NOMO-1 (cell line): ENCODE data around the gene MAP2K1.
A peak's percentile ranks its signal among the peaks of the same experiment; 100 is the strongest.
"Not testable (repeated sequence)": the region's sequence is repeated elsewhere in the genome, so short reads cannot be mapped to it uniquely, and the experiment has no call there.

Experiments used
- DNase-seq, 2 experiments: peaks; one replicate each; lab custom pipeline; 2025; ENCODE audit not compliant: unreplicated experiment in 2 of 2; lab: John Stamatoyannopoulos, UW

MAP2K1 gene

DNA sequence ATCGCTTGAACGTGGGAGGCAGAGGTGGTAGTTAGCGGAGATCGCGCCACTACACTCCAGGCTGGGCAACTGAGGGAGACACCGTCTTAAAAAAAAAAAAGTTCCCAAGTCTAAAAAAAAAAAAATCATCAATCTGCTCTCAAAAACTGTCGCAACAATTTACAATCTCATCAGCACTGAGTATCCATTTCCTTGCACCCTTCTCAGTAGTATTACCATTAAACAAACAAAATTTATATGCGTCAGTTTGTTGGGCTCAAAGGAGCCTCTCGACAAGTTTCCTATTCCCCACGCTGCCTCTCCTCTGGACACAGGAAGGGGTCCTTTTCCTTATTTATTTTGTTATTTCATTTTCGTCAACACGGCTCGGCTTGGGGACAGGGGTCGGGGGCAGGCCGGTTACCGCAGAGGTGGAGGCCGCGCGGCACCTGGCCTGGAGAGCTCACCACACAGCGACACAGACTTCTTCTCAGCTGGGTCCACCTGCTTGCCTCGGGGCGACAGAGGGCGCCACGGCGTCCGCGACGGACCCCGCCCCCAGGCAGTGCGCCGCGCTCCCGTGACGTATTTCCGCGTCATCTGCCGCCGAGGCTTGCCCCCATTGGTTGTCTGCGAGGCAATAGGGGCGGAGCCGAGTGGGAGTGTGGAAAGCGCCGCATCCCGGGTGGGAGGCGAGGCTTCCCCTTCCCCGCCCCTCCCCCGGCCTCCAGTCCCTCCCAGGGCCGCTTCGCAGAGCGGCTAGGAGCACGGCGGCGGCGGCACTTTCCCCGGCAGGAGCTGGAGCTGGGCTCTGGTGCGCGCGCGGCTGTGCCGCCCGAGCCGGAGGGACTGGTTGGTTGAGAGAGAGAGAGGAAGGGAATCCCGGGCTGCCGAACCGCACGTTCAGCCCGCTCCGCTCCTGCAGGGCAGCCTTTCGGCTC is at the start of gene MAP2K1:
TSS of gene MAP2K1 (plus strand) at position 709 of the 920 bp plus-strand sequence. CDS start 436 bp downstream, outside the sequence.
- peak; percentile 95 to 99 for DNase-seq

DNA sequence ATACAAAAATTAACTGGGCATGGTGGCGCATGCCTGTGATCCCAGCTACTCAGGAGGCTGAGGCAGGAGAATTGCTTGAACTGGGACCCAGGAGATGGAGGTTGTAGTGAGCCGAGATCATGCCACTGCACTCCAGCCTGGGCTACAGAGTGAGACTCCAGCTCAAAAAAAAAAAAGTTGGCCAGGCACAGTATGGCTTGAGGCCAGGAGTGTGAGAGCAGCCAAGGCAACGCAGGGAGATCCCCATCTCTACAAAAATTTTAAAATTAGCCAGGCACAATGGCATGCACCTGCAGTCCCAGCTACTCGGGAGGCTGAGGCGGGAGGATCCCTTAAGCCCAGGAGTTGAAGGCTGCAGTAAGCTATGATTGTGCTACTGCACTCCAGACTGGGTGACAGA is 38.2 kb upstream of the MAP2K1 start:
- not testable (repeated sequence) for DNase-seq

DNA sequence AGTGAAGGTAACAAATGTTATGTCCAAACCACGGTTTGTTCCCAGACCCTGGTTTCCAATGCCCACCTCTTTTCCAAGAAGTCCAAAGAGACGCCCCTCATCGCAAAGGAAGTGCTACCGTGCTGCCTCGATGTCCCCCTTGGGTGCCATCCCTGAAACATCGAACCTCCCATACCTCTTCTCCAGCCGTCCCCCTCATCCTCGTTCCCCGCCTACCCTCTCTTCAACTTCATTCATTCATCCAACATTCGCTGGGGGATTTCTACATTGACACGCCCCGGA is 30.7 kb upstream of the MAP2K1 start:
- no peak for DNase-seq

DNA sequence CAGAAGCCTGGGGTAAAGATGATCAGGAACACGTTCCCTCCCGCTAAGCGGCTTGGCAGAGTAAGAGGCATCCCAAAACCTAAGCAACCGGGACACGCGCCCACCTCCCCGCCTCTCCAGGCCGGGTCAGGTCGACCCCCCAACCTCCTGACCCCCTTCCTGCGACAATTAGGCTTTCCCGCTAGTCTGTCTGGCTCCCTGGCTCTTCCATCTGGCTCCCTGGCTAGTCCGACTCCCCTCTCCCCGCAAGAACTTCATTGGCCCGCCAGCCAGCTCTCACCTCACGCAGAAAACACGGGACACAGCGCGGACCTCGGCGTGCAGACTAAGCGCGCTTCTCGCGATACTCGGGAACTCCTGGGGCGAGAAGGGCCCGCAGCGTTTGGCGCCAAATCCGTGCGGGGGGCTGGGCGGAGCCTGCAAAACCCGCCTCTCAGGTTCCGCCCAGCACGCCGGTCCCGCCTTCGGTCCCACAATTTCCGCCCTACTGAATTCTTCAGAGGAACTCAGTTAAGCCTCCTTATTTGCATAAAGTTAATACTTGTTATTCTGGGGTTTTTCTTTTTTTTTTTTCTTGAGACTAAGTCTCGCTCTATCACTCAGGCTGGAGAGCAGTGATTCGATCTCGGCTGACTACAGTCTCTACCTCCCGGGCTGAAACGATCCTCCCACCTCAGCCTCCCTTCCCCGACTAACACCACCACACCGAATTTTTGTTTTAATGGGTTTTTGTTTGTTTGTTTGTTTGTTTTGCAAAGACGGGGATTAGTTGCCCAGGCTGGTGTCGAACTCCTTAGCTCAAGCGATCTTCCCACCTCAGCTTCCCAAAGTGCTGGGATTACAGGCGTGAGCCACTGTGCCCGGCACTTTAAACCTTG is 30.1 kb upstream of the MAP2K1 start, which contains the start of gene TIPIN:
TSS of gene TIPIN (minus strand) at position 327 of the 878 bp plus-strand sequence. CDS start 3,738 bp downstream, outside the sequence.
- DNase-seq = peak; percentile 93 to 98

DNA sequence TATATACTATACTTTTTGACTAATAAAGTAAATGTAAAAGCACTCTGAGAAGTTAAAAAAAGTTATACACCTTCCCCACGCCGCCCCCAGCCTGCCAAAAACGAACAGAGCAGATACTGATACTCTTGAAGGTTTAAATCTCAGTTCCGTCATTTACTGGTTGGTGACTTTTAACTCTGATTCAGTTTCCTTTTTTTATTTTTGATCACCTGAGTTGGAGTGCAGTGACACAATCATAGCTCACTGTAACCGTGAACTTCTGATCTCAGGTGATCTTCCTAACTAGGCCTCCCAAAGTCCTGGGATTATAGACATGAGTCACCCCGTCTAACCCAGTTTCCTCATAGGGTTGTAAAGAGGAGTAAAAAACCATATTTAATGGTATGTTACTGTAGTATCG is 27.0 kb upstream of the MAP2K1 start:
- no peak for DNase-seq

DNA sequence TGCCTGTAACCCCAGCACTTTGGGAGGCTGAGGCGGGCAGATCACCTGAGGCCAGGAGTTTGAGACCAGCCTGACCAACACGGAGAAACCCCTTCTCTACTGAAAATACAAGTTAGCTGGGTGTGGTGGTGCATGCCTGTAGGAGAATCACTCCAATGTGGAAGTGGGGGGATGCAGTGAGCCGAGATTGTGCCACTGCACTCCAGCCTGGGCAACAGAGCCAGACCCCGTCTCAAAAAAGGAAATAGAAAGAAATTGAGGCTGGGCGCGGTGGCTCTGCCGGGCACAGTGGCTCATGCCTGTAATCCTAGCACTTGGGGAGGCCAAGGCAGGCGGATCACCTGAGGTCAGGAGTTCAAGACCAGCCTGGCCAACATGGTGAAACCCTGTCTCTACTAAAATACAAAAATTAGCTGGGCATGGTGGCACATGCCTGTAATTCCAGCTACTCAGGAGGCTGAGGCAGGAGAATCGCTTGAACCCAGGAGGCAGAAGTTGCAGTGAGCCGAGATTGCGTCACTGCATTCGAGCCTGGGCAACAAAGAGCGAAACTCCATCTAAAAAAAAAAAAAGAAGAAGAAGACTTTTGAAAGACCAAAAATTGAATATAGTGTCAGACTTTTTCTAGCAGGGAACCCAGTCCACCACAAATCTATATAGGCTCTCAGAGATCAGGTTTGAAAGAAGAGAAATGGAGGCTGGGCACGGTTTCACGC is 24.8 kb upstream of the MAP2K1 start:
- DNase-seq = peak; percentile 13 to 20

DNA sequence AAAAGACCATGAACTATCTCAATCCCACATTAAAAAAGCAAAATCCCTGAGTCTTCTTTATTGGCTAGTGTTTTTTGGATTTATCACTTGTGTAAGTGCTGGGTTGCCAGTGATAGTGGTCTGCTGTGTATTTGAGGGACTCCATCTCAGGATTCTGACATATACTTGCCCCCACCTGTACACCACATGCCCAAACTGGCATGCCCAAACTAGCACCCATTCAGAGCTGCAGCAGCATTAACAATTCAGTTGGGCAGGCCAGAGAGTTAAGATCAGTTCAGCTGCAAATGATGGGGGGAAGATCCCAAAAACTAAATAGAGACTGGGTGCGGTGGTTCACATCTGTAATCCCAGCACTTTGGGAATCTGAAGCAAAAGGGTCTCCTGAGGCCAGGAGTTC is 23.9 kb upstream of the MAP2K1 start:
- DNase-seq = no peak

DNA sequence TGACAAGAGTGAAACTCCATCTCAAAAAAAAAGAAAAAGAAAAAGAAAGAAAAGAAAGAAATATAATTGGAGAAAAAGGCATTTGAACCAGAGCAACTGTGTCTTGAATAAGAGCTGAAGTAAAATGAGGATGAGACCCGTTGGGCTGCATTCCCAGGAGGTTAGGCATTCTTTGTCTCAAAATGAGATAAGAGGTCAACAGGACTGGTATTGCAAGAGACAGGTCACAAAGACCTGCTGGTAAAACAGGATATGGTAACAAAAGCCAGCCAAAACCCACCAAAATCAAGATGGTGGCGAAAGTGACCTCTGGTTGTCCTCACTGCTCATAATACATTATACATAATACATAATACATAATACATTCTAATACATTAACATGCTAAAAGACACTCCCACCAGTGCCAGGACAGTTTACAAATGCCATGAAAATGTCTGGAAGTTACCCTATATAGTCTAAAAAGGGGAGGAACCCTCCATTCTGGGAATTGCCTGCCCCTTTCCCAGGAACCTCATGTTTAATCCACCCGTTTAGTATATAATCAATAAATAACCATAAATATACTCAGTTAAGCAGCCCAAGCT is 21.7 kb upstream of the MAP2K1 start:
- no peak for DNase-seq

DNA sequence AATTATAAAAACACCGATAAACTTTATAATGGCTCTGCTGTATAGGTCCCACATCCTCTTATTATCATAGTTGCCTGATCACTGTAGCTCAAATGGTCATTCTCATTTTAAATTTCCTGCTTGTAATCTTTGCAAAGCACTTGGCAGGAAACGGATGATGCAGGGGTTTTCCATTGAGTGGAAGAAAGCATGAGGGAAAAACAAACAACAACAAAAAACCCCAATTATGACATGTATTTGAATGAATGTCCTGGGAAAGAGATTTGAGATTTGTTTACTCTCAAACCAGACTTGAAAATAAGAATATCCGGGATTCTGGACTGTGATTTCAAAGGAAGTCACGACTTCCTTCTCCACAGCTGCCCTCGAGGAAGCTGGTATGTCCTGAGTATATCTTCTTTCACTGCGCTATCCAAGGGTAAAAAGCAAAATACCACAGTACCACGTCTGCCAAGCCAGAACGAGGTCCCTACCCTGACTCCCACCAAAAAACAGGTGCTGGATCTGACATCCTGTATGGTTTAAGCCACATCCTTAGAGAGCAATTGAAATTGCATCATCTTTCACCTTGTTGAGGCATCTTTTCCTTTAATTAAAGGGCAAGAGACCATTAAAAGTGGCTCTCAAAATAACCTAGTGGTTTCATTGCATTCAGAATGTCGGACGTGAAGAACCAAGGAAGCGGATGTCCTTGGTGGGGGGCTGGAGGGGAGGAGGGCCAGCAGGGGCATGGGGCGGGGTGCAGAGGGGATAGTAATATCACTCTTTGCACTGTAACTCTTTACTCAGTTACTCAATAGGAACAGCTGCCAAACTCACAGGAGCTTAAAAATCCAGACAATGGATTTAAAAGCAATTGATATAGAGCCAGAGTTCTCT is 16.7 kb upstream of the MAP2K1 start:
- peak; percentile 43 to 74 for DNase-seq

DNA sequence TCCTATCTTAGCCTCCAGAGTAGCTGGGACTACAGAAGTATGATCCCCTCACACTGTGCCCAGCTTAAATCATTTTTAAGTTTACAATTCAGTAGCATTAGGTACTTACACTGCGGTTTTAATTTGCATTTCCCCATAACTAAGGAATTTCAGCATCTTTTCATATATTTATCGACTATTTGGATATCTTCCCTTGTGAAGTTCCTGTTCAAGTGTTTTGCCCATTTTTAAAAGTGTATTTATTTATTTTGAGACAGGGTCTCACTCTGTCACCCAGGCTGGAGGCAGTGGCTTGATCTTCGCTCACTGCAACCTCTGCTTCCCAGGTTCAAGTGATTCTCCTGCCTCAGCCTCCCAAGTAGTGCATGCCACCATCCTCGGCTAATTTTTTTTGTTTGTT is 12.5 kb upstream of the MAP2K1 start:
- DNase-seq = no peak

DNA sequence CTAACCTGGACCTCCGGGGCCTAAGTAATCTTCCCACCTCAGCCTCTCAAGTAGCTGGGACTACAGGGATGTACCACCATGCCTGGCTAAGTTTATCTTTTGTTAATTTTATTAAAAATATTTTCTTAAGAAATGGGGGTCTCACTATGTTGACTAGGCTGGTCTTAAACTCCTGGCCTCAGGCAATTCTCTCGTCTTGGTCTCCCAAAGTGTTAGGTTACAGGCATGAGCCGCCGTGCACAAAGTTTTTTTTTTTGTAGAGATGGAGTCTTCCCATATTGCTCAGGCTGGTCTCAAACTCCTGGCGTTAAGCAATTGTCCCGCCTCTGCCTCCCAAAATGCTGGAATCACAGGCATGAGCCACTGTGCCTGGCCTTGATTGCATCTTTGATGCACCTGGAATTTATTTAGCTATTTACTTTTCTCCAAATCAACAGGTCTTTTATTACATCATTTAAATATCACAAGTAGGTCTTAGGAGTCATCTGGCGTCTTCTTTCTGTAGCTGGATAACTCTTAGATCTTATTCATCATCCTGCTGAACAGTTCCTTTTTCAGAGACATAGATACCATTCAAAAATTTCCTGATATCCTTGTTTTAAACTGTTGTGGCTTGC is 7.8 kb upstream of the MAP2K1 start:
- no peak for DNase-seq

DNA sequence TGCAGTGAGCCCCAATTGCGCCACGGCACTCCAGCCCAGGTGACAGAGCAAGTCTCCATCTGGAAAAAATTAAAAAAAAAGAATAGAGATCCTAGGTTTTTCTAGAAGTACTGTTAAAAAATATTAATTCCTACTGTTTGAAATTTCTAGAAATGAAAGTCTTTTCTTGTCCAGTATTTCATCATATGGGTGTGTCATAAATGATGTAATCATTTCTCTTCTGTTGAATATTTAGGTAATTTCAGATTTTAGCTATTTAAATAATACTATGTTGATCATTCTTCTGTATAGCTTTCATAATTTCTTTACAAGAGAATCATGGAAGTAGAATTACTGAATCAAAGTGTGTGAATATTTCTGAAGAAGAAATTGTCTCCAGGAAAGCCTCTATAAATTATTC is 5.3 kb upstream of the MAP2K1 start:
- DNase-seq = peak in 1 of 2 experiments; percentile 38

DNA sequence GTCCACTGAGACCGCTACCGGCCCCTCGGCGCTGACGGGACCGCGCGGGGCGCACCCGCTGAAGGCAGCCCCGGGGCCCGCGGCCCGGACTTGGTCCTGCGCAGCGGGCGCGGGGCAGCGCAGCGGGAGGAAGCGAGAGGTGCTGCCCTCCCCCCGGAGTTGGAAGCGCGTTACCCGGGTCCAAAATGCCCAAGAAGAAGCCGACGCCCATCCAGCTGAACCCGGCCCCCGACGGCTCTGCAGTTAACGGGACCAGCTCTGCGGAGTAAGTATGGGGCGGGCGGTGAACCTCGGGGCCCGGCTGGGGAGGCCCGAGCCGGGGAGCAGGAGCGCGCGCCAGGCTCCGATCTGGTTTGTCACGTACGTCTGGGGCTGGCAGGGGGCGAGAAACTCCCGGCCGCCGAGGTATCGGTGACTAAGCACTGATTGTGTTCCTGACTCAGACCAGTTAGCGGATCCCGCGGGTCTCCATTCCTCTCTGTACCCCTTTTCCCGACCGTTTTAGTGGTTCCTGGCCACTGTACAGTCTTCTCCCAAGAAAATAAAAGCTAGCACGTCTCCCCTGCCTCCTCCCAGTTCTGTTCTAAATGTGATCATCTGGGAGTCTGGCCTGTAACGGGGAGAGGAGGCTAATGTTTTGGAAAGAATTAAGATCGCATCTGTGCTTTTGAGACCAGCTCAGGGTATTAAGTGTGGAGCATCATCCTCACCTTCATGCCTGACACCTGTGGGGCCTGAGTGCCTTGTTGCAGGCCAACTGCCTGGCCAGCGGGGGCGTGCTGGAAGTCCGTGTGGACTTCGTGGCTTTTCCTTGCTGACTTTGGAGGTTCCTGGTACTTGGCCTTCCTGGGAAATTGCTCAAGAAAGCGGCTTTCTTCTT is 691 bp downstream of the MAP2K1 start:
- DNase-seq = peak in 1 of 2 experiments; percentile 26

DNA sequence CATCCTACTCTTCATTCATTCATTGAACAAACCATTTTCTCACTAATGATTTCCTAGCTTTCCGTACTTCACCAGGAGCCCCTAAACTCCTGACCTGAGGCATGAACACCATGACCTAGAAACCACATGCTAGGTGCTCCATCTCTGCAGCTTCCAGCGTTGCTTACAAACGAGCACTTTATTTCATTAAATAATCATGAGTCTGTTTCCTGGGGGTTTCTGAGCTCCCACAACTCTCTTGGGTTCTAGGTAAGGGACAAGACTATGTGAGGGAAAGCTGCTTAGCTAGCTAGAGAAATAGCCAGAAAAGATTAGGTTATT is 1.3 kb downstream of the MAP2K1 start:
- DNase-seq = no peak

DNA sequence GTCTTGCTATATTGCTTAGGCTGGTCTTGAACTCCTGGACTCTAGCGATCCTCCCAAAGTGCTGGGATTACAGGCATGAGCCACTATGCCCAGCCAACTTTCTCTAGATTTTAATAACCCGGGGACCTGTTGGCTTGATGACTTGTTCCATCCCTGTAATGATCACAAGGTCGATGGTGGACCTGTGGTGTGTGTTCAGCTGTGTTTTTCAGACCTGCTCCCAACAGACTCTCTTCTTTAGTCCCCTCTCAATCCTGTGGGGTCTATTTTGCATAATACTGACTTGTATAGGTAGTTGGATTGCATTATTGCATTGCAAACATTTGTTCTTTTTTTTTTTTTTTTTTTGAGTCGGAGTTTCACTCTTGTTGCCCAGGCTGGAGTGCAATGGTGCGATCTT is 1.9 kb downstream of the MAP2K1 start:
- no peak for DNase-seq

DNA sequence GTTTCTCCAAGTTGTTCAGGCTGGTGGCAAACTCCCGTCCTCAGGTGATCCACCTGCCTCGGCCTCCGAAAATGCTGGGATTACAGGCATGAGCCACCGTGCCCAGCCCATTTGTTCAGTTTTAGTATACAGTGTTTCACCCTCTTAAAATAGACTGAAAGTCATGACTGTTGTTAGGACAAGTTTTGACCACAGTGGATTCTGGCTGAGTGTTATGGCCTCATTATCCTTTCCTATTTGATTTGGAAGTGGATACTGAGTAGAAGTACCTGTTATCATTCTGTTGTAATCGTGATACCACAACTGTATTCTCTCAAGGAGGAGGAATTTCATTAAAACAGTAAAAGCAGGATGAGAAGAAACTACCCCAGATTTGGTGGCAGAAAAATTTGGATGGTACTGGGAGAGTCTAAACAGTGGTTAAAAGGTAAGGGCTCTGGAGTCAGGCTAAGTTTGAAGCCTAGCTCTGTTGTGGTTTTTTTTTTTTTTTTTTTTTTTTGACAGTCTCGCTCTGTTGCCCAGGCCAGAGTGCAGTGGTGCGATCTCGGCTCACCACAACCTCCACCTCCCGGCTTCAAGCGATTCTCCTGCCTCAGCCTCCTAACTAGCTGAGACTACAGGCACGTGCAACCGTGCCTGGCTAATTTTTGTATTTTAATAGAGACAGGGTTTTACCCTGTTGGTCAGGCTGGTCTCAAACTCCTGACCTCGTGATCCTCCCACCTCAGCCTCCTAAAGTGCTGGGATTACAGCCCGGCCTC is 2.6 kb downstream of the MAP2K1 start:
- DNase-seq = no peak

DNA sequence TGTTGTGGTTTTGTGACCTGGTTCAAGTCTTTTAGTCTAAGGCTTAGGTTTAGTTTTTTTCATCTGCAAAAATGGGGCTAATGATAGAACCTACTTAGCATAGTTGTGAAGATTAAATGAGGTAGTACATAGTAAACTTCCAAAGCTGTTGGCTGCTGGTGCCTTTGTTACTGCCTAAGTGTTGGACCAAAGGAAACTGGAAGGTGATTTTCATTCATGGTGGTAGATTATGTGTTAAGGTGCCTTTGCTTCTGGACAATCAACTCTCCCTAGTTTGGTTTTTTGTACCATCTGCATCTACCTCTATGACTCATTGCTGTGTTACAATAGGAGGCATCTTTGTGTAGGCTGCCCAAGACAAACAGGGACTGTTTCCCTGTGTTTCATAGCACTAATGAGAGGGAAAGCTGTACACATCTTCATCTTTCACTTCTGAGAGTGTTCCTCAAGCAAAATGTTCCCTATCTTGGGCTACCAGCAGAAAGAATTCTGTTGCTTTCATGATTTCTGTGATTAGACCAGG is 3.2 kb downstream of the MAP2K1 start:
- DNase-seq = peak in 1 of 2 experiments; percentile 35
